HCT116 (cell line): ENCODE measurements around the gene CYGB. TPM values are rescaled to one million over a fixed set of nuclear protein-coding genes. Genes with fewer than 3 reads are reported as not detected.

Source experiments
- ATAC-seq: fragments of 200-7000 bp; cut with Tn5 transposase; 2 replicates; pipeline ENCODE4 v1.9.1; 2020; ENCODE audit warnings: mild to moderate bottlenecking, moderate library complexity
- BruUV-seq: library from RNA; stranded (reverse); fragments of 400-500 nt; replicated peaks from 2 replicates; lab custom pipeline; 2021; lab: Mats Ljungman, UMichigan
- CTCF ChIA-PET: fragments of 300-600 bp; sonication (Branson Sonifier 250); formaldehyde crosslinking; loops from one replicate; lab custom pipeline; 2021; ENCODE audit warnings: antibody characterized with exemption; lab: Charles Lee
- POLR2A ChIA-PET: fragments of 300-600, 350-600 bp; sonication (Branson Sonifier 250); formaldehyde crosslinking; loops from one replicate; lab custom pipeline; 2021; ENCODE audit warnings: antibody characterized with exemption; lab: Charles Lee
- RAD21 ChIA-PET, 2 experiments: fragments of 300-600 bp; sonication (Branson Sonifier 250); formaldehyde crosslinking; loops; one replicate each; lab custom pipeline; 2023; ENCODE audit warnings: low total read pairs in 2 of 2; ENCODE audit not compliant: uncharacterized antibody in 2 of 2, unreplicated experiment in 2 of 2, low non-redundant PET in 1 of 2; lab: Charles Lee
- DNase-seq: peaks from one replicate; pipeline ENCODE4 v3.0.0-alpha.2; 2010; ENCODE audit warnings: low read depth, low spot score
- H2AFZ ChIP-seq: fragments of 200-600 bp; shearing (Covaris generic), sonication (generic); 2 replicates; pipeline ENCODE4 v1.6.1; 2017; ENCODE audit warnings: low read depth, mixed run types, mixed read lengths, antibody characterized with exemption, low read length; ENCODE audit not compliant: poor library complexity, severe bottlenecking
- H3K27ac ChIP-seq: 2 replicates; pipeline ENCODE4 v1.5.1; 2012; ENCODE audit warnings: low read depth, low read length
- H3K27me3 ChIP-seq: fragments of 200-600 bp; sonication (generic); 2 replicates; pipeline ENCODE4 v1.6.1; 2016; ENCODE audit warnings: mixed run types, low read length, mixed read lengths; ENCODE audit not compliant: insufficient read depth
- H3K36me3 ChIP-seq, 2 experiments: fragments of 200-500 bp in 1 of 2; fragments of 200-600 bp in 1 of 2; sonication (Bioruptor generic) in 1 of 2; sonication (generic) in 1 of 2; 2 replicates each; pipeline versions ENCODE4 v1.5.1 to v1.6.1; 2014 to 2016; ENCODE audit warnings: low read length in 2 of 2, inconsistent platforms in 1 of 2, mixed read lengths in 1 of 2, mixed run types in 1 of 2; ENCODE audit not compliant: insufficient read depth in 2 of 2, control insufficient read depth in 1 of 2
- H3K4me1 ChIP-seq, 2 experiments: fragments of 200-600 bp in 1 of 2; sonication (generic) in 1 of 2; 2 replicates each; pipeline versions ENCODE4 v1.5.1 to v1.6.1; 2012 to 2017; ENCODE audit warnings: low read length in 2 of 2, inconsistent platforms in 1 of 2, mild to moderate bottlenecking in 1 of 2, mixed read lengths in 1 of 2, mixed run types in 1 of 2, moderate library complexity in 1 of 2; ENCODE audit not compliant: insufficient read depth in 2 of 2, control insufficient read depth in 1 of 2
- H3K4me2 ChIP-seq: fragments of 200-600 bp; sonication (generic); 2 replicates; pipeline ENCODE4 v1.6.1; 2017; ENCODE audit warnings: mixed run types, low read length, mixed read lengths
- H3K4me3 ChIP-seq, 2 experiments: fragments of 200-600 bp in 1 of 2; sonication (generic) in 1 of 2; replicated peaks in 1 of 2; 2 replicates each; pipeline ENCODE4 v1.5.1; 2011 to 2016; ENCODE audit warnings: low read length in 2 of 2, control low read depth in 1 of 2, low read depth in 1 of 2, mild to moderate bottlenecking in 1 of 2, mixed read lengths in 1 of 2, mixed run types in 1 of 2
- H3K79me2 ChIP-seq: fragments of 200-600 bp; sonication (generic); 2 replicates; pipeline ENCODE4 v1.6.1; 2017; ENCODE audit warnings: mild to moderate bottlenecking, mixed run types, low read length, moderate library complexity, mixed read lengths; ENCODE audit not compliant: insufficient read depth
- H3K9ac ChIP-seq: fragments of 200-600 bp; sonication (generic); 2 replicates; pipeline ENCODE4 v1.6.1; 2016; ENCODE audit warnings: low read length, mixed read lengths
- H3K9me2 ChIP-seq: fragments of 200-600 bp; sonication (generic), shearing (Covaris generic); 2 replicates; pipeline ENCODE4 v1.6.1; 2017; ENCODE audit warnings: mixed run types, mild to moderate bottlenecking, moderate library complexity; ENCODE audit not compliant: insufficient read depth
- H3K9me3 ChIP-seq, 2 experiments: fragments of 200-500 bp in 1 of 2; fragments of 200-600 bp in 1 of 2; sonication (Bioruptor generic) in 1 of 2; sonication (generic) in 1 of 2; 2 replicates each; pipeline ENCODE4 v1.6.1; 2014 to 2017; ENCODE audit warnings: low read length in 2 of 2, mixed read lengths in 2 of 2, inconsistent platforms in 1 of 2, low read depth in 1 of 2, mild to moderate bottlenecking in 1 of 2, mixed run types in 1 of 2, moderate library complexity in 1 of 2; ENCODE audit not compliant: control insufficient read depth in 1 of 2, insufficient read depth in 1 of 2
- H4K20me1 ChIP-seq: fragments of 200-600 bp; sonication (generic), shearing (Covaris generic); 2 replicates; pipeline ENCODE4 v1.6.1; 2017; ENCODE audit warnings: mixed run types, mild to moderate bottlenecking, moderate library complexity; ENCODE audit not compliant: insufficient read depth
- CBX3 ChIP-seq: IDR thresholded peaks from 2 replicates; pipeline ENCODE4 v1.6.1; 2012; ENCODE audit warnings: low read depth
- ELF1 ChIP-seq: IDR thresholded peaks from 2 replicates; pipeline ENCODE4 v1.6.1; 2012; ENCODE audit warnings: low read depth, borderline replicate concordance
- EZH2 ChIP-seq: fragments of 200-600 bp; sonication (generic); IDR thresholded peaks from 2 replicates; pipeline ENCODE4 v1.6.1; 2017; ENCODE audit warnings: antibody characterized with exemption, mixed run types
- EZH2phosphoT487 ChIP-seq: fragments of 200-600 bp; IDR thresholded peaks from 2 replicates; pipeline ENCODE4 v1.6.1; 2018; ENCODE audit warnings: antibody characterized with exemption, borderline replicate concordance
- FOSL1 ChIP-seq: IDR thresholded peaks from 2 replicates; pipeline ENCODE4 v1.6.1; 2012; ENCODE audit warnings: low read depth
- JUND ChIP-seq: IDR thresholded peaks from 2 replicates; pipeline ENCODE4 v1.6.1; 2012
- MAX ChIP-seq: IDR thresholded peaks from 2 replicates; pipeline ENCODE4 v1.6.1; 2012
- POLR2A ChIP-seq: IDR thresholded peaks from 2 replicates; pipeline ENCODE4 v1.7.0; 2011; ENCODE audit warnings: borderline replicate concordance; ENCODE audit not compliant: insufficient read depth, insufficient read length; ENCODE audit errors: extremely low read depth
- SRF ChIP-seq: IDR thresholded peaks from 2 replicates; pipeline ENCODE4 v1.6.1; 2012; ENCODE audit warnings: low read depth
- YY1 ChIP-seq: IDR thresholded peaks from 2 replicates; pipeline ENCODE4 v1.6.1; 2011; ENCODE audit warnings: low read length, low read depth, moderate library complexity, mild to moderate bottlenecking; ENCODE audit not compliant: insufficient replicate concordance; ENCODE audit errors: extremely low read depth
- ZFX ChIP-seq: fragments of 450-650 bp; IDR thresholded peaks from 2 replicates; pipeline ENCODE4 v1.6.1; 2017
- ZNF274 ChIP-seq: fragments of 200-500 bp; sonication (Bioruptor generic); IDR thresholded peaks from 2 replicates; pipeline ENCODE4 v1.6.1; 2014; ENCODE audit warnings: mild to moderate bottlenecking, low read depth, low read length, inconsistent platforms
- intact Hi-C: fragments of 100-400 bp; cut with micrococcal nuclease; formaldehyde crosslinking; loops from 2 replicates; pipeline ENCODE4 v1.10.0; 2022
- total RNA-seq: library from RNA; stranded (reverse); gene quantifications from one replicate; pipeline ENCODE4 v1.2.1, GENCODE V29; 2021; ENCODE audit not compliant: unreplicated experiment
- TF ChIP-seq, protein P1 (sequence below), 3 experiments: fragments of 200-600 bp in 1 of 3; sonication (generic) in 1 of 3; IDR thresholded peaks in 2 of 3; conservative IDR thresholded peaks in 1 of 3; 2 replicates each; pipeline ENCODE4 v1.5.1; 2012 to 2017; ENCODE audit warnings: low read depth in 2 of 3, low read length in 2 of 3, antibody characterized with exemption in 1 of 3, borderline replicate concordance in 1 of 3, control low read depth in 1 of 3, mild to moderate bottlenecking in 1 of 3, mixed read lengths in 1 of 3, mixed run types in 1 of 3, moderate library complexity in 1 of 3; ENCODE audit not compliant: insufficient read depth in 1 of 3
- TF ChIP-seq, protein P2 (sequence below): IDR thresholded peaks from 2 replicates; pipeline ENCODE4 v1.6.1; 2011; ENCODE audit warnings: mild to moderate bottlenecking, low read length, moderate library complexity; ENCODE audit not compliant: insufficient replicate concordance; ENCODE audit errors: extremely low read depth

Gene CYGB
- total RNA-seq, 1 experiment from 2014 or later, result 0.66 TPM

GRCh38 chr17:76490112-76490710 is 47.3 kb downstream of the CYGB start:
- Histone ChIP-seq H3K9me2 (no peaks in the 10 kb centered on the region), H3K4me2 (no peak overlapping the region), H2AFZ (no peak overlapping the region), H3K9ac (no peak overlapping the region), H3K79me2 (no peaks in the 10 kb centered on the region; the same call in 1 of the 2 replicates), H3K36me3 (peaks cover 3 to 5% of the 10 kb centered on the region in 2 experiments; a peak in 1 of 4 replicates), H3K4me1 (peaks cover 17 to 56% of the 10 kb centered on the region in 2 experiments), H3K27me3 (no peaks in the 10 kb centered on the region), H3K27ac (no peak overlapping the region), H4K20me1 (no peaks in the 10 kb centered on the region), H3K9me3 (no peaks in the 10 kb centered on the region), H3K4me3 (no peak overlapping the region)
- no TSS peak for BruUV-seq
- ChIA-PET CTCF (interaction anchor here (1.7 kb wide), 1 partner anchor 33 kb away, joined by 4 read pairs; no protein-coding TSS in a partner anchor), POLR2A (interaction anchor here (1.0 to 2.0 kb wide), 2 partner anchors 10 to 13 kb away, joined by 3 to 7 read pairs; partner anchors contain the start of gene RHBDF2), RAD21 (no interaction called here)
- ATAC-seq (no peak), DNase-seq (no peak)
- TF ChIP-seq, protein P1, sequence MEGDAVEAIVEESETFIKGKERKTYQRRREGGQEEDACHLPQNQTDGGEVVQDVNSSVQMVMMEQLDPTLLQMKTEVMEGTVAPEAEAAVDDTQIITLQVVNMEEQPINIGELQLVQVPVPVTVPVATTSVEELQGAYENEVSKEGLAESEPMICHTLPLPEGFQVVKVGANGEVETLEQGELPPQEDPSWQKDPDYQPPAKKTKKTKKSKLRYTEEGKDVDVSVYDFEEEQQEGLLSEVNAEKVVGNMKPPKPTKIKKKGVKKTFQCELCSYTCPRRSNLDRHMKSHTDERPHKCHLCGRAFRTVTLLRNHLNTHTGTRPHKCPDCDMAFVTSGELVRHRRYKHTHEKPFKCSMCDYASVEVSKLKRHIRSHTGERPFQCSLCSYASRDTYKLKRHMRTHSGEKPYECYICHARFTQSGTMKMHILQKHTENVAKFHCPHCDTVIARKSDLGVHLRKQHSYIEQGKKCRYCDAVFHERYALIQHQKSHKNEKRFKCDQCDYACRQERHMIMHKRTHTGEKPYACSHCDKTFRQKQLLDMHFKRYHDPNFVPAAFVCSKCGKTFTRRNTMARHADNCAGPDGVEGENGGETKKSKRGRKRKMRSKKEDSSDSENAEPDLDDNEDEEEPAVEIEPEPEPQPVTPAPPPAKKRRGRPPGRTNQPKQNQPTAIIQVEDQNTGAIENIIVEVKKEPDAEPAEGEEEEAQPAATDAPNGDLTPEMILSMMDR (IDR thresholded peaks at IDR 0.05 in 2 of 3, conservative IDR thresholded peaks at IDR 0.05 in 1 of 3; ENCODE audit: borderline replicate concordance in 1 of 3, insufficient read depth in 1 of 3, low read depth in 2 of 3, low read length in 2 of 3), result no peak
- TF ChIP-seq EZH2phosphoT487 (no peak), POLR2A (no peak), EZH2 (no peak), ZNF274 (no peak), FOSL1 (no peak), ELF1 (no peak), JUND (no peak), MAX (no peak), ZFX (no peak), SRF (no peak), YY1 (no peak), CBX3 (no peak)
- TF ChIP-seq, protein P2, sequence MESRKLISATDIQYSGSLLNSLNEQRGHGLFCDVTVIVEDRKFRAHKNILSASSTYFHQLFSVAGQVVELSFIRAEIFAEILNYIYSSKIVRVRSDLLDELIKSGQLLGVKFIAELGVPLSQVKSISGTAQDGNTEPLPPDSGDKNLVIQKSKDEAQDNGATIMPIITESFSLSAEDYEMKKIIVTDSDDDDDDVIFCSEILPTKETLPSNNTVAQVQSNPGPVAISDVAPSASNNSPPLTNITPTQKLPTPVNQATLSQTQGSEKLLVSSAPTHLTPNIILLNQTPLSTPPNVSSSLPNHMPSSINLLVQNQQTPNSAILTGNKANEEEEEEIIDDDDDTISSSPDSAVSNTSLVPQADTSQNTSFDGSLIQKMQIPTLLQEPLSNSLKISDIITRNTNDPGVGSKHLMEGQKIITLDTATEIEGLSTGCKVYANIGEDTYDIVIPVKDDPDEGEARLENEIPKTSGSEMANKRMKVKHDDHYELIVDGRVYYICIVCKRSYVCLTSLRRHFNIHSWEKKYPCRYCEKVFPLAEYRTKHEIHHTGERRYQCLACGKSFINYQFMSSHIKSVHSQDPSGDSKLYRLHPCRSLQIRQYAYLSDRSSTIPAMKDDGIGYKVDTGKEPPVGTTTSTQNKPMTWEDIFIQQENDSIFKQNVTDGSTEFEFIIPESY, result no peak
- intact Hi-C loops, result no loop called here
